ENCODE measurements around the gene PKD1L1.

PKD1L1 gene

DNA sequence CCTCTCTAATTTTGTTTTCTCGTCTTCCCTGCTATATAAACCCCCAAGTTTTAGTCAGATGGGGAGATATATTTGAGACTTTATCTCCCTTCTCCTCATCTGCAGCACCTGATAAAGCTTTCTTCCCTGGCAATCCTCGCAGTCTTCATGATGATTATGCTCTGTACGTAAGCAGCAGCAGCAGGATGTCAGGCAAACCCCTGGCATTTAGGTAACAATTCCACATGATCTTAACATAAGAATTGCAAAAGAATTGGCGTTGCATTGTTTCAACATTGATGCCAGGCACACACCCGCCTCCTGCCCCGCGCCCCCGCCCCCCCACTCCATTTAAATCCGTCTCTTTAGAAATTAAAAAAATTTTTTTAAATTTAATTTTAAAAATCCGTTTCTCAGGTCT, 6.1 kb downstream of the PKD1L1 start:
- TF ChIP-seq ZNF274 (IDR thresholded peaks at IDR 0.05; ENCODE audit: low read depth, low read length): no peak
- TF ChIP-seq SUZ12 (IDR thresholded peaks at IDR 0.05; ENCODE audit: extremely low read depth, insufficient read depth, insufficient read length): no peak
- TF ChIP-seq YY1 (IDR thresholded peaks at IDR 0.05; ENCODE audit: insufficient read depth, insufficient read length): no peak
- Histone ChIP-seq H3K27me3 (ENCODE audit: insufficient read depth, insufficient read length) (no peaks in the 10 kb centered on the region), H3K4me1 (ENCODE audit: insufficient read depth, insufficient read length) (peaks cover 10% of the 10 kb centered on the region), H3K9me3 (ENCODE audit: insufficient read depth, low read length) (no peaks in the 10 kb centered on the region), H3K9ac (ENCODE audit: insufficient read length, low read depth) (peak overlapping the region; percentile 16), H3K36me3 (ENCODE audit: insufficient read depth, insufficient read length, low read length) (no peaks in the 10 kb centered on the region), H3K4me3 (ENCODE audit: insufficient read length, low read depth) (no peak overlapping the region)
- no peak for DNase-seq (ENCODE audit: low read depth, low spot score)

DNA sequence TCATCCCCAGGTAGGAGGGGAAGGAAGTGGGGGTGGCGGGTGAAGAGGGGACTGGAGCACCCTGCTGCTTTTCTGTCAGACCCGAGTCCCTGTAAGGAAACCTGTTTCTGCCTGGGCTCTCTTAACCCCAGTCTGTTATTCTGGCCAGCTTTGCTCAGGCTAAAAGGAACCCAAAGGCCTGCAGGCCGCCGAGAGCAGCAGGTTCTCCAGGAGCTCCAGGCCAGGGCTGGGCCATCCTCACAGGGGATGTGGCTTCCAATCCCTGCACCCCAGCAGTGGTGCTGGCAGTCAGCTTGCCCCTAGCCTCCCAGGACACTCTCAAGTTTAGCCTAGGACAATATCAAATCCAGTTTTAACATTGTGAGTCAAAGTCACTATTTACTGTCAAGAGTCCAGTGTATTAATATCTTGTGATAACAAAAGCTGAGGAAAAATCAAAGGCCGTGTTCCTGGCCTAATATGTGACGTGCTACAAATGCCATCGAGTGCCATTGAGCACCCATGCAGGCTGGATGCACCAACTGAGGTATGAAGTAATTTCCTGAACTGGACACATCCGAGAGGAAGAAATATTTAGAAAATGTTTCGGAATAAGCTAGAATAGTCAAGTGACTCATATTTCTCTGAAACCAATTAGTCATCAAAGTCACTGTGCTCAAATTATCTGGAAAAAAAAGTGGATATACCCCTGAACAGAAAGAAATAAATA, 7.0 kb downstream of the PKD1L1 start:
- TF ChIP-seq SUZ12 (IDR thresholded peaks at IDR 0.05; ENCODE audit: extremely low read depth, insufficient read depth, insufficient read length) (no peak), YY1 (IDR thresholded peaks at IDR 0.05; ENCODE audit: insufficient read depth, insufficient read length) (no peak), ZNF274 (IDR thresholded peaks at IDR 0.05; ENCODE audit: low read depth, low read length) (no peak)
- no peak for DNase-seq (ENCODE audit: low read depth, low spot score)
- H3K27me3 ChIP-seq (ENCODE audit: insufficient read depth, insufficient read length): no peaks in the 10 kb centered on the region
- no peaks in the 10 kb centered on the region for H3K9me3 ChIP-seq (ENCODE audit: insufficient read depth, low read length)
- peaks cover 10% of the 10 kb centered on the region for H3K4me1 ChIP-seq (ENCODE audit: insufficient read depth, insufficient read length)
- H3K36me3 ChIP-seq (ENCODE audit: insufficient read depth, insufficient read length, low read length): no peaks in the 10 kb centered on the region
- H3K4me3 ChIP-seq (ENCODE audit: insufficient read length, low read depth): no peak overlapping the region
- no peak overlapping the region for H3K9ac ChIP-seq (ENCODE audit: insufficient read length, low read depth)

- no peaks in the 10 kb centered on the region for H3K27me3 ChIP-seq (ENCODE audit: insufficient read depth, insufficient read length)
- DNase-seq (ENCODE audit: low read depth, low spot score): no peak
- no peak overlapping the region for H3K9ac ChIP-seq (ENCODE audit: insufficient read length, low read depth)
- peaks cover 10% of the 10 kb centered on the region for H3K4me1 ChIP-seq (ENCODE audit: insufficient read depth, insufficient read length)
- H3K4me3 ChIP-seq (ENCODE audit: insufficient read length, low read depth): no peak overlapping the region
- H3K36me3 ChIP-seq (ENCODE audit: insufficient read depth, insufficient read length, low read length): no peaks in the 10 kb centered on the region
- TF ChIP-seq YY1 (IDR thresholded peaks at IDR 0.05; ENCODE audit: insufficient read depth, insufficient read length) (no peak), ZNF274 (IDR thresholded peaks at IDR 0.05; ENCODE audit: low read depth, low read length) (no peak), SUZ12 (IDR thresholded peaks at IDR 0.05; ENCODE audit: extremely low read depth, insufficient read depth, insufficient read length) (no peak)
- no peaks in the 10 kb centered on the region for H3K9me3 ChIP-seq (ENCODE audit: insufficient read depth, low read length)
These were observed 7.9 kb downstream of the PKD1L1 start for GRCh38 chr7:47940088-47941013.

DNA sequence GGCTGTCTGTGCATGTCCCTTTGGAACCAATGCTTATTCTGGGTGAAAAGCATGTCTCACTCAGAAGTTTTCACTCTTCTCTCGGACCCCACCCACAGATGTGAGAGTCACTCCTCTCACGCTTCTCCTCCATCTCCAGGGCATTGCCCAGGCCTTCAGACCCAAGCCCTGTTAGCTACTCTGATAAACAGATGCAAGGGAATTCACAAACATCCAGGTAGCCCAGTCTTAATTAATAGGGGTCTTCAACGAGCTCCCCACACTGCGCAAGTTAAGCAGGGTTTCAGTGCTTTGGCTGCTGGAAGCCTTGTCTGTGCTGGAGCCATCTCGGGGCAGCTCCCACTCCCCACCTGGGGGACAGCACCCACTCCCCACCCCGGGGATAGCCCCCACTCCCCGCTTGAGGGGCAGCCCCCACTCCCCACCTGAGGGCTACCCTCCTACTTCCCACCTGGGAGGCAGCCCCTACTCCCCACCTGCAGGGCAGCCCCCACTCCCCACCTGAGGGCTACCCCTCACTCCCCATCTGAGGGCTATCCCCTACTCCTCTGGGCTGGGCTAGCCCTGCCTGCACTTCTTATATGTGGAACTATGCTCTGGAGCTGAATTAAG, 8.7 kb downstream of the PKD1L1 start:
- Histone ChIP-seq H3K4me3 (ENCODE audit: insufficient read length, low read depth) (no peak overlapping the region), H3K4me1 (ENCODE audit: insufficient read depth, insufficient read length) (peaks cover 10% of the 10 kb centered on the region), H3K9ac (ENCODE audit: insufficient read length, low read depth) (no peak overlapping the region), H3K36me3 (ENCODE audit: insufficient read depth, insufficient read length, low read length) (no peaks in the 10 kb centered on the region), H3K27me3 (ENCODE audit: insufficient read depth, insufficient read length) (no peaks in the 10 kb centered on the region), H3K9me3 (ENCODE audit: insufficient read depth, low read length) (no peaks in the 10 kb centered on the region)
- no peak for TF ChIP-seq ZNF274 (IDR thresholded peaks at IDR 0.05; ENCODE audit: low read depth, low read length)
- no peak for TF ChIP-seq YY1 (IDR thresholded peaks at IDR 0.05; ENCODE audit: insufficient read depth, insufficient read length)
- TF ChIP-seq SUZ12 (IDR thresholded peaks at IDR 0.05; ENCODE audit: extremely low read depth, insufficient read depth, insufficient read length): no peak
- no peak for DNase-seq (ENCODE audit: low read depth, low spot score)

- no peak for TF ChIP-seq SUZ12 (IDR thresholded peaks at IDR 0.05; ENCODE audit: extremely low read depth, insufficient read depth, insufficient read length)
- no peak for TF ChIP-seq YY1 (IDR thresholded peaks at IDR 0.05; ENCODE audit: insufficient read depth, insufficient read length)
- TF ChIP-seq ZNF274 (IDR thresholded peaks at IDR 0.05; ENCODE audit: low read depth, low read length): no peak
- Histone ChIP-seq H3K9me3 (ENCODE audit: insufficient read depth, low read length) (no peaks in the 10 kb centered on the region), H3K4me1 (ENCODE audit: insufficient read depth, insufficient read length) (peaks cover 9% of the 10 kb centered on the region), H3K9ac (ENCODE audit: insufficient read length, low read depth) (no peak overlapping the region), H3K4me3 (ENCODE audit: insufficient read length, low read depth) (no peak overlapping the region), H3K27me3 (ENCODE audit: insufficient read depth, insufficient read length) (no peaks in the 10 kb centered on the region), H3K36me3 (ENCODE audit: insufficient read depth, insufficient read length, low read length) (no peaks in the 10 kb centered on the region)
- DNase-seq (ENCODE audit: low read depth, low spot score): no peak
These were observed 9.6 kb downstream of the PKD1L1 start for GRCh38 chr7:47938574-47939165.

GRCh38 chr7:47937711-47938573, 10.3 kb downstream of the PKD1L1 start:
- H3K9ac ChIP-seq (ENCODE audit: insufficient read length, low read depth): no peak overlapping the region
- no peak for TF ChIP-seq YY1 (IDR thresholded peaks at IDR 0.05; ENCODE audit: insufficient read depth, insufficient read length)
- TF ChIP-seq SUZ12 (IDR thresholded peaks at IDR 0.05; ENCODE audit: extremely low read depth, insufficient read depth, insufficient read length): no peak
- no peak for TF ChIP-seq ZNF274 (IDR thresholded peaks at IDR 0.05; ENCODE audit: low read depth, low read length)
- H3K27me3 ChIP-seq (ENCODE audit: insufficient read depth, insufficient read length): no peaks in the 10 kb centered on the region
- H3K4me1 ChIP-seq (ENCODE audit: insufficient read depth, insufficient read length): peaks cover 9% of the 10 kb centered on the region
- H3K4me3 ChIP-seq (ENCODE audit: insufficient read length, low read depth): no peak overlapping the region
- H3K36me3 ChIP-seq (ENCODE audit: insufficient read depth, insufficient read length, low read length): no peaks in the 10 kb centered on the region
- H3K9me3 ChIP-seq (ENCODE audit: insufficient read depth, low read length): no peaks in the 10 kb centered on the region
- DNase-seq (ENCODE audit: low read depth, low spot score): no peak

All from NT2/D1 (cell line).